OCI-LY3 (cell line): ENCODE results near the gene ZNF598.
"Not testable (repeated sequence)": the region's sequence is repeated elsewhere in the genome, so short reads cannot be mapped to it uniquely, and the experiment has no call there.

ENCODE experiments used
- H2AFZ ChIP-seq: fragments of 200-600, 300-600 bp; shearing (Covaris generic); 2 replicates; pipeline ENCODE4 v1.6.0; 2014; ENCODE audit warnings: antibody characterized with exemption, low read depth, low read length
- H3K27ac ChIP-seq: fragments of 200-600, 300-600 bp; sonication (generic); 2 replicates; pipeline ENCODE4 v1.5.1; 2014; ENCODE audit warnings: mild to moderate bottlenecking, low read length, moderate library complexity, mixed read lengths
- H3K27me3 ChIP-seq: fragments of 200-600, 300-600 bp; sonication (generic); 2 replicates; pipeline ENCODE4 v1.6.1; 2014; ENCODE audit warnings: low read depth, low read length, mixed read lengths
- H3K36me3 ChIP-seq: fragments of 200-600, 300-600 bp; sonication (generic); replicated peaks from 2 replicates; pipeline ENCODE3; 2014; ENCODE audit warnings: low read depth, low read length, mixed read lengths
- H3K4me1 ChIP-seq: fragments of 300-600, 200-600 bp; sonication (generic); 2 replicates; pipeline ENCODE4 v1.6.1; 2014; ENCODE audit warnings: low read length, mixed read lengths
- H3K4me2 ChIP-seq: fragments of 200-600, 300-600 bp; sonication (generic); 2 replicates; pipeline ENCODE4 v1.6.1; 2014; ENCODE audit warnings: low read length, mixed read lengths
- H3K4me3 ChIP-seq: fragments of 300-600, 200-600 bp; sonication (generic); 2 replicates; pipeline ENCODE4 v1.5.1; 2014; ENCODE audit warnings: antibody characterized with exemption, mild to moderate bottlenecking, low read length, moderate library complexity
- H3K79me2 ChIP-seq: fragments of 300-600, 200-600 bp; shearing (Covaris generic); 2 replicates; pipeline ENCODE4 v1.6.1; 2014; ENCODE audit warnings: mild to moderate bottlenecking, low read length, mixed read lengths
- H3K9ac ChIP-seq: fragments of 300-600, 200-600 bp; shearing (Covaris generic); 2 replicates; pipeline ENCODE4 v1.6.0; 2014; ENCODE audit warnings: mild to moderate bottlenecking, low read length, moderate library complexity
- H3K9me3 ChIP-seq: fragments of 200-600, 300-600 bp; shearing (Covaris generic); 2 replicates; pipeline ENCODE4 v1.6.1; 2014; ENCODE audit warnings: low read length, mixed read lengths; ENCODE audit not compliant: insufficient read depth
- H4K20me1 ChIP-seq: fragments of 200-600, 300-600 bp; sonication (generic); 2 replicates; pipeline ENCODE4 v1.6.1; 2016; ENCODE audit warnings: low read length, mixed read lengths; ENCODE audit not compliant: insufficient read depth
- EZH2phosphoT487 ChIP-seq: fragments of 200-600 bp; shearing (Covaris generic); IDR thresholded peaks from 2 replicates; pipeline ENCODE4 v1.6.1; 2018; ENCODE audit warnings: antibody characterized with exemption, mixed run types, low read depth
- TF ChIP-seq, protein P1 (sequence below): fragments of 200-600, 300-600 bp; sonication (generic); IDR thresholded peaks from 2 replicates; pipeline ENCODE4 v1.5.1; 2014; ENCODE audit warnings: antibody characterized with exemption, low read length, low read depth

The ZNF598 gene

DNA sequence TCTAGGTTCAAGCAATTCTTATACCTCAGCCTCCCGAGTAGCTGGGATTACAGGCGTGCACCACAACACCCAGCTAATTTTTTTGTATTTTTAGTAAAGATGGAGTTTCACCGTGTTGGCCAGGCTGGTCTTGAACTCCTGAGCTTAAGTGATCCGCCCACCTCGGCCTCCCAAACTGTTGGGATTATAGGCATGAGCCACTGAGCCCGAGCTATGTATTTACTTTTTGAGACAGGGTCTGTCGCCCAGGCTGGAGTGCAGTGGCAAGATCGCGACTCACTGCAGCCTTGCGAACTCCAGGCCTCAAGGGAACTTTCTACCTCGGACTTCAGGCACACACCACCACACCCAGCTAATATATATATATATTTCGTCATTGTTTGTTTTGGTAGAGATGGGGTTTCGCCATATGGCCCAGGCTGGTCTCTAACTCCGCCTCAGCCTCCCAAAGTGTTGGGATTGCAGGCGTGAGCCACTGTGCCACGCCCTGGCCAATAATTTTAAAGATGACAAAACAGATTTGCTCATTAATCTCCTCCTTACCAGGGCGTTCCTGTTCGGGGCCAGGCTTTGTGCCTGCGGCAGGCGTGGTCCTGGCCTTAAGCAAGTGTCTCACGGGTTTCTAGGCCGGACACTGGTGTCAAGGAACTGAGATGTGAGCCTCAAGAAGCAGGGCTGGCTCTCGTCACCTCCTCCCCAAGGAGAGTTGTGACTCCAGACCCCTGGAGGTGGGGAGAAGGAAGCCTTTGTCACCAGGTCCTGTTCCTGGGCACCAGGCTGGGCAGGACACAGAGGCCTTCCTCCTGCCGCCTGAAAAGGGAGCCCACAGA is 5.7 kb upstream of the ZNF598 start:
- Histone ChIP-seq H3K4me1 (peaks cover 6% of the 10 kb centered on the region), H3K27me3 (no peaks in the 10 kb centered on the region), H3K36me3 (no peaks in the 10 kb centered on the region), H3K4me2 (no peak overlapping the region), H3K9me3 (no peaks in the 10 kb centered on the region), H3K79me2 (peaks cover 5% of the 10 kb centered on the region), H2AFZ (no peak overlapping the region), H4K20me1 (no peaks in the 10 kb centered on the region), H3K9ac (no peak overlapping the region), H3K4me3 (no peak overlapping the region), H3K27ac (no peak overlapping the region)
- TF ChIP-seq, protein P1, sequence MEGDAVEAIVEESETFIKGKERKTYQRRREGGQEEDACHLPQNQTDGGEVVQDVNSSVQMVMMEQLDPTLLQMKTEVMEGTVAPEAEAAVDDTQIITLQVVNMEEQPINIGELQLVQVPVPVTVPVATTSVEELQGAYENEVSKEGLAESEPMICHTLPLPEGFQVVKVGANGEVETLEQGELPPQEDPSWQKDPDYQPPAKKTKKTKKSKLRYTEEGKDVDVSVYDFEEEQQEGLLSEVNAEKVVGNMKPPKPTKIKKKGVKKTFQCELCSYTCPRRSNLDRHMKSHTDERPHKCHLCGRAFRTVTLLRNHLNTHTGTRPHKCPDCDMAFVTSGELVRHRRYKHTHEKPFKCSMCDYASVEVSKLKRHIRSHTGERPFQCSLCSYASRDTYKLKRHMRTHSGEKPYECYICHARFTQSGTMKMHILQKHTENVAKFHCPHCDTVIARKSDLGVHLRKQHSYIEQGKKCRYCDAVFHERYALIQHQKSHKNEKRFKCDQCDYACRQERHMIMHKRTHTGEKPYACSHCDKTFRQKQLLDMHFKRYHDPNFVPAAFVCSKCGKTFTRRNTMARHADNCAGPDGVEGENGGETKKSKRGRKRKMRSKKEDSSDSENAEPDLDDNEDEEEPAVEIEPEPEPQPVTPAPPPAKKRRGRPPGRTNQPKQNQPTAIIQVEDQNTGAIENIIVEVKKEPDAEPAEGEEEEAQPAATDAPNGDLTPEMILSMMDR, result no peak
- no peak for TF ChIP-seq EZH2phosphoT487

GRCh38 chr16:2013527-2013926 is 3.9 kb upstream of the ZNF598 start:
- Histone ChIP-seq H3K9me3 (no peaks in the 10 kb centered on the region), H3K9ac (no peak overlapping the region), H3K27me3 (no peaks in the 10 kb centered on the region), H3K36me3 (no peaks in the 10 kb centered on the region), H3K79me2 (peaks cover 22% of the 10 kb centered on the region), H3K4me2 (no peak overlapping the region), H3K27ac (no peak overlapping the region), H4K20me1 (peaks cover 5% of the 10 kb centered on the region), H3K4me1 (peaks cover 8% of the 10 kb centered on the region), H2AFZ (no peak overlapping the region), H3K4me3 (no peak overlapping the region)
- TF ChIP-seq EZH2phosphoT487, result no peak
- TF ChIP-seq, protein P1, result no peak

DNA sequence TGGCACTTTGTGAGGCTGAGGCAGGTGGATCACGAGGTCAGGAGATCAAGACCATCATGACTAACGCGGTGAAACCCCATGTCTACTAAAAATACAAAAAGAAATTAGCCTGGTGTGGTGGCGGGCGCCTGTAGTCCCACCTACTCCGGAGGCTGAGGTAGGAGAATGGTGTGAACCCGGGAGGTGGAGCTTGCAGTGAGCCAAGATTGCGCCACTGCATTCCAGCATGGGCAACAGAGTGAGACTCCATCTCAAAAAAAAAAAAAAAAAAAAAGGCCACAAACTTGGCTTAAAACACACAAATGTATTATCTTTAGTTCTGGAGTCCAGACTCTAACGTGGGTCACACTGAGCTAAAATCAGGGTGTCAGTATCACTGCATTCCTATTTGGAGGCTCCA is 2.1 kb upstream of the ZNF598 start:
- H3K4me3 ChIP-seq, H3K9me3 ChIP-seq, H2AFZ ChIP-seq, H3K27me3 ChIP-seq, H3K27ac ChIP-seq, H3K9ac ChIP-seq, H3K4me2 ChIP-seq: not testable (repeated sequence)
- Histone ChIP-seq H3K79me2 (peaks cover 40% of the 10 kb centered on the region), H4K20me1 (peaks cover 23% of the 10 kb centered on the region), H3K4me1 (peaks cover 21% of the 10 kb centered on the region), H3K36me3 (peaks cover 12% of the 10 kb centered on the region)

DNA sequence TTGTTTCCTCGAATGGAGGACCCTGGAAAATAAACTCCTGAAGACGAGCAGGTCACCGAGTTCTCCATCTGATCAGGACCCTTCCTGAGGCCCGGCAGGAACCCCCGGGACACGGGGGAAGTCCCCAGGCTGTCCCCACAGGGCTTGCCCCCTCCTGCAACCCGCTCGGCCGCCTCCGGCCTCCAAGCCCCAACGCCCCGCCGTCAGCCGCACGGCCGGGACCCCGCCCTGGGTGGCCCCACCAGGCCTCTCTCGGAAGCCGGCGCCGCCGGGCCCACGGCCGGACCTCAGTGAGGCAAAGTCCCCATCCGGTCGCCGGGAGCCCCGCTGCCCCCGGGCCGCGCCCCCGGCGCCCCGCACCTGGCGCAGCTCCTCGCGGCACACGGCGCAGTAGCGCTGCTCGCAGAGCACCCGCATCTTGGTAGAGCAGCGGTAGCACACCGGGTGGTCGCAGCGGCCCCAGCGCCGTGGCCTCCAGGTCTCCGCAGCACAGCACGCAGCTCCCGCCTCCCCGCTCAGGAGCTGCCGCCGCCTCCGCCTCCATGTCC is 383 bp downstream of the ZNF598 start:
- Histone ChIP-seq H3K36me3 (peaks cover 12% of the 10 kb centered on the region), H3K79me2 (peaks cover 65% of the 10 kb centered on the region), H3K27ac (peak overlapping the region; percentile 68), H4K20me1 (peaks cover 48% of the 10 kb centered on the region), H3K27me3 (no peaks in the 10 kb centered on the region), H3K9me3 (no peaks in the 10 kb centered on the region), H3K4me1 (peaks cover 25% of the 10 kb centered on the region), H3K4me2 (peak overlapping the region; percentile 99), H3K4me3 (peak overlapping the region; percentile 95), H2AFZ (no peak overlapping the region), H3K9ac (peak overlapping the region; percentile 87)
- TF ChIP-seq, protein P1, result no peak
- TF ChIP-seq EZH2phosphoT487, result no peak
